Frontal cortex (tissue), 4 donors: ENCODE measurements around the gene PAIP2. TPM values are rescaled to one million over a fixed set of nuclear protein-coding genes. Genes with fewer than 3 reads are reported as not detected.
A peak's percentile ranks its signal among the peaks of the same experiment; 100 is the strongest.
"Not testable (repeated sequence)": the region's sequence is repeated elsewhere in the genome, so short reads cannot be mapped to it uniquely, and the experiment has no call there.

Source experiments
- DNase-seq, 2 donors: peaks; one replicate each; pipeline ENCODE4 v3.0.0; 2012; ENCODE audit warnings: low spot score in 2 of 2
- FAIRE-seq: peaks from 2 replicates; lab custom pipeline; 2012; peaks lifted over from hg19 to GRCh38; lab: Jason Lieb, UNC
- total RNA-seq: library from RNA; depleted of rRNA; stranded (reverse); fragments of >200 nt; gene quantifications from one replicate; pipeline ENCODE4 v1.2.3, GENCODE V29; 2014
- donor health status: control.
- donor health status: control.
- donor health status: control.

Gene PAIP2
- total RNA-seq, 1 donor from 2014 or later = 113 TPM

GRCh38 chr5:139403418-139403786 is 61.7 kb downstream of the PAIP2 start:
- DNase-seq (no peak), FAIRE-seq (no peak)

DNA sequence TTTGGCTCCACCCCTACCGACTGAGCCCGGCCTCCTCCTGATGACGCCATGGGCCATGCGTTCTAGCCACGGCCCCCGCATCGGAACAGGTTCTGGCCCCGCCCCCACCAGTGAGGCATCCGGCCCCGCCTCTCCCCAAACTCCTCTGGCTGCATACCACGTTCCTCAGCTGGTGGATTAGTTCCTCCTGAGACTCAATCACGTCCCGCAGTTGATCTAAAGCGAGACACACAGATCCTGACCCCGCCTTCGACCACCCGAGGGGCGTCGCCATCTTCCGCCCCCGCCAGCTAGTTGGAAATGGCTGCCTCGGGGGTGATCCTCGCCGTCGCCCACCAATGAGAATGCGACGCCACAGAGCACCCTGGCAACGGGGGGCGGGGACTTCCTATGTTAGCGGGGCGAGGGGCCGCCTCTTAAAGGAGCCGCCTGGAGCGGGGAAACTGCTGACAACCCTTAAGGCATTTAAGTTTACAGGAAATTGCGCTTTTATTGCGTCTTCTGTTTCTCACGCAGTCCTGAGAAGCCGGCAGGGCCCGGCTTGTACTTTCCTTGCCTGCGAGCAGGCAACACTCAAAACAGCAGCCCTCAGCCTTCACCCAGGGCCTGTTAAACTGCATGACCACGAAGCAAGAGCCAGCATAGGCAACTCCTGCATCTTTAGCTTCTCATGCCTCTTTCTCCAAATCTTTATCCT is 62.3 kb downstream of the PAIP2 start, which contains the start of gene SPATA24:
Gene SPATA24, minus strand, starts transcription at position 303 of the 697 bp plus-strand sequence. Its CDS starts 29 bp downstream, at position 274.
- FAIRE-seq (no peak), DNase-seq (peak; percentile 84 to 93)

DNA sequence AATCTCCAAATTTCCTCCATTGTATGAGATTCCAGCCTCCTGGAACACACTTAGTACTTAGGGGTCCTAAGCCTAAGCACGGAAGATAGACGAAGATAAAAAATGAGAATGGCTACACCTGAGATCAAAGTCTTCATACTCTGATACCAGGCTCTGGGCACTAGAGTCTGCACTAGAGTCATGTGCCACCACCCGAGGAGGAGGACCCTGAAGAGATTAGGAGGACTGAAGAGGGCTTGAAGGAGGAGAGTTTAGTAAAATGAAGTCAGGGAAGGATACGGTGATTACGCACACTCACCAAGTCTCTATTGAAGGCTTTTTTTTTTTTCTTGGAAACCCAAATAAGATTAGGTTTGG is 62.8 kb downstream of the PAIP2 start:
- DNase-seq (no peak), FAIRE-seq (no peak)

DNA sequence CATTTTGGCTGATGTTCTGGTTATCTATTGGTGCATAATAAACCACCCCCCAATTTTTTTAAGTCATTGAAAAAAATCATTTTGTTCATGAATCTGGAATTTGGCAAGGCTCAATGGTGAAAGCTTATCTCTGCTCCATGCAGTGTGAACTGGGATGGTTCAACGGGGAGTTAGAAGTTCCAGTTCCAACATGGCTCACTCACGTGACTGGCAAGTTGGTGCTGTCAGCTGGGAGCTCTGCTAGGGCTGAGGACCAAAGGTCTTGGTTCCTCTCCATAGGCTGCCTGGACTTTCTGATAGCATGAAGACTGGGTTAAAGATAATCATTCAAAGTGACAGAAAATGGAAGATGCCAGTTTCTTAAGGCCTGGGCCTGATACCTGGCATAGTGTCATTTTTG is 65.3 kb downstream of the PAIP2 start:
- DNase-seq (no peak), FAIRE-seq (no peak)

DNA sequence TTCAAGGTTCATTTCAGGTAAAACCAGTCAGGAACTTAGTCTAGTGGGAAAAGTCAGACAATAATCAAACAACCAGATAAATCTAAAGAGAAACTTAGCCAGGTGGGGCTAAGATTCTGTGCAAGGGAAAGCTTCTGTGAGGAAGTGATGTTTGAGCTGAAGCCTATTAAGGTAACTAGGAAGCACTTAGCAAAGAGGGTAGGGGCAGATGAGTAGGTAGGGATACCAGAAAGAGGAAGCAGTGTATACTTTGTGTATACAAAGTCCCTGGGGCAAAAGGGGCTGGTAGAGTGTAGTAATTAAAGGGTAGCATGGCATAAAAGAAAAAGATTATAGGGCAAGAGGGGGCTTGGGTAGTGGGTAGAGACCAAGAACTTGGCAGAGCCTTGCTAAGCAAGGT is 65.9 kb downstream of the PAIP2 start:
- FAIRE-seq = no peak
- DNase-seq = no peak

DNA sequence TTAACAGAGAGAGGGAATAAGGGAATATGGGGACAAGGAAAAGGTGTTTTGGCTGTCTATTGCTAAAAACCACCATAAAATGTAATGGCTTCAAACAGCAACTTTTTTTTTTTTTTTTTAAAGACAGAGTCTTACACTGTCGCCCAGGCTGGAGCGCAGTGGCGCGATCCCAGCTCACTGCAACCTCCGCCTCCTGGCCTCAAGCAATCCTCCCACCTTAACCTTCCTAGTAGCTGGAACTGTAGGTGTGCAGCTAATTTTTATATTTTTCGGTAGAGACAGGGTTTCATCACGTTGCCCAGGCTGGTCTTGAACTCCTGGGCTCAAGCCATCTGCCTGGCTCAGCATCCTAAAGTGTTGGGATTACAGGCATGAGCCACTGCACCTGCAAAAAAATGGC is 66.5 kb downstream of the PAIP2 start:
- FAIRE-seq (no peak), DNase-seq (no peak)

DNA sequence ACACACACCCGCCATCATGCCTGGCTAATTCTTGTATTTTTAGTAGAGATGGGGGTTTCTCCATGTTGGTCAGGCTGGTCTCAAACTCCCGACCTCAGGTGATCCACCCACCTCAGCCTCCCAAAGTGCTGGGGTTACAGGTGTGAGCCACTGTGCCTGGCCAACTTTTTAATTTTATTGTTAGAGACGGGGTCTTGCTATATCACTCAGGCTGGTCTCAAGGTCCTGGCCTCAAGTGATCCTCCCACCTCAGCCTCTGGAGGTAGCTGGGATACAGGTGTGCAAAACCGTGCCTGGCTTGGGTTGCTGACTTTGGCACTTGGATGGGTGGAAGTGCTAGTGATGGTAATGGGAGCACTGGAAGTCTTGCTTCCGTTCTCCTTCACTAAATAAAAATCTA is 67.5 kb downstream of the PAIP2 start:
- not testable (repeated sequence) for DNase-seq, FAIRE-seq

DNA sequence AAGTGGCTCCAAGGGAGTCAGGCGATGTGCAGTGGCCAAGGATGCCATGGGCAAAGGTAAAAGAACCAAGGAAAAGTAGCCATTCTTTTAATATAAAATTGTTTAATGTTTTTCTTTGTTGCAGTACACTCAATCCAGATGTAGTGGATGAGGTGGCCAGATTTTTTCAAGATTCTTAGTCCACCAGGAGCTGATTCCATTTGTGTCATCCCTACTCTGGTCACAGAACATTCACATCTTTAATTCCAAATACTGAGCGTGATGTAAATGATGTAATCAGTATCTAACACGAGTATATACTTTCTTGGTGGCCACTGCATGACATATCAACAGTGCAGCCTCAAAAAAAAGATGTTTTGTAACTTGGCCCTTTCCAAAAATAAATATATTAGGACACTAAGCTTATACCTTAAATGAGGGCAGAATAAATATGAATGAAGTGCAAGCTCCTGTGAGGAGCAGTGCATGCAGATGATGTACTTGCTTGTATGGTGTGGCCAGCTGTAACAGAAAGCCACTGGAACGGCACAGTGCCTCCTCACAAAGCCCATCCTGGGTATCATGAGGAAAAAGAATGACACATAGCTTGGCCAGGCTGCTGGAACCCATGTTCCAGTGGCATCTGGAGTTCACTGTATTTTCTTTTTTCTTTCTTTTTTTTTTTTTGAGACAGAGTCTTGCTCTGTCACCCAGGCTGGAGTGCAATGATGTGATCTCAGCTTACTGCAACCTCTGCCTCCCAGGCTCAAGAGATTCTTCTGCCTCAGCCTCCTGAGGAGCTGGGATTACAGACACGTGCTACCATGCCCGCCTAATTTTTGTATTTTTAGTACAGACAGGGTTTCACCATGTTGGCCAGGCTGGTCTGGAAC is 68.7 kb downstream of the PAIP2 start:
- FAIRE-seq (no peak), DNase-seq (no peak)

- DNase-seq (no peak), FAIRE-seq (no peak)
These were observed 69.6 kb downstream of the PAIP2 start for GRCh38 chr5:139410993-139411828.

GRCh38 chr5:139413153-139413552 is 71.5 kb downstream of the PAIP2 start:
- FAIRE-seq (no peak), DNase-seq (no peak)

DNA sequence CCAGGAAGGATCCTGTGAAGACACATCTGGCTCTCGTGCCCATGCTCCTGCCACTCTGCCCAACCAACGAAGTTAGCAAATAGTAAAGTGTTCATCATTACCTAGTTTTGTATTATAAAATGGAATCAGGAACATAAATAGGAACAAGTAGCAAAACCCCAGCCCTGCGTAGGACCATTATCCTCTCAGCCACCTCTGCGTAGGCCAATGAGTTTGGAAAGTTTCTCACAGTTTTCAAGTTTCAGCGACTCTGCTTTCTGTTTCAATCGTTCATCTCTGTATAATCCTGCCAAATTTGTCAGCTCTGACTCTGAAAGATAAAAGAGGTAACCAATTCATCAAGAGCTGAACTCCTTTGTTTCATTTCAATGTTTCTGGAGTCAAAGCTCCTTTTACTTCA is 72.3 kb downstream of the PAIP2 start:
- DNase-seq (no peak), FAIRE-seq (no peak)

- no peak for DNase-seq
- FAIRE-seq = no peak
These were observed 73.0 kb downstream of the PAIP2 start for GRCh38 chr5:139414581-139415130.

DNA sequence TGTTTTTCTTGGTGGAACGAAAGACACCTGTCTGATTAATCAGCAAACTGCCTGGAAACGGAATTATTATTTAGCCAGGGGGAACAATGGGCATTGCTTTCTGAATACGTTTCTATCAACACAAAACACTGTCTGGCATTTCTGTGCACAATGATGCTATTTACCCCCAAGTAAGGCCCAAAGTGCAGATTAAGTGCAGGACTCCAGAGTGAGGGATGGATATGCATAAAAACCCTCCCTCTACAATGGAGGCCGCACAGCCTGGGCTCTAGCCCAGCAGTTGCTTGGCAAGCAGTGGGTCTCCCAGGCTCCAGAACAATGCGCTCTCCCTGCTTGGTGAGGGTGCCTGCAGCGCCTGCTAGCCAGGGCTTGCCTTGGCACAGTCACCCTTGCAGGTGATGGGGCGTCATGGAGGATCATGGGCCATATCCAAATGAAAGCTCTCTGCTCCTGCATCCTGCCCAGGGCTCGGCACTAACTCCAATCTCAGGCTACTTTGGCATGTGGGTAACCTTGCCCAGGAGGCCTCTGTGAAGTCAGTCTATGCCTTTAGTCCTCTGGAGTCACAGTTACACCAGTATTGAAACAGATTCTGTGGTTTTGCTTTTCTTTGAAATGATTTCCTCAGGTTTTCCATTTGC is 73.7 kb downstream of the PAIP2 start:
- DNase-seq (no peak), FAIRE-seq (no peak)

DNA sequence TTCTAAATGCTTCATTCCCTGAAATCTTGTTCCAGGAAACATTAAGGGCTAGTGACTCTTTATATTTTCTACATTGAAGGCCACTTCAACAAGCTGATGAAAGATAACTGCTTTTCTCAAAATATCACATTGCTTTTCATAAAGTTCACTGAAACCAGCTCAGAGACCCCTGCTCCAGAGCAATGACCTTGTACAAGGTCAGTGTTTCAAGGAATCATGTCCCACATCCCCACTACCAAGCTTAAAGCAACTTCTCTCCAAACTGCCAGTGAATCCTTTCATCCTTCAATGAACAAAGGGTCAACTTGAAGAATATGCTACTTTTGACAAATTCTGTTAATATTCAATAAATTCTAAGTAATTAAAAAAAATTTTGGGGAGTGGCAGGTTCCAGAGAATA is 74.2 kb downstream of the PAIP2 start:
- FAIRE-seq (no peak), DNase-seq (no peak)

GRCh38 chr5:139416651-139417050 is 75.0 kb downstream of the PAIP2 start:
- no peak for DNase-seq
- FAIRE-seq = no peak

GRCh38 chr5:139417214-139417613 is 75.6 kb downstream of the PAIP2 start:
- FAIRE-seq = no peak
- no peak for DNase-seq

DNA sequence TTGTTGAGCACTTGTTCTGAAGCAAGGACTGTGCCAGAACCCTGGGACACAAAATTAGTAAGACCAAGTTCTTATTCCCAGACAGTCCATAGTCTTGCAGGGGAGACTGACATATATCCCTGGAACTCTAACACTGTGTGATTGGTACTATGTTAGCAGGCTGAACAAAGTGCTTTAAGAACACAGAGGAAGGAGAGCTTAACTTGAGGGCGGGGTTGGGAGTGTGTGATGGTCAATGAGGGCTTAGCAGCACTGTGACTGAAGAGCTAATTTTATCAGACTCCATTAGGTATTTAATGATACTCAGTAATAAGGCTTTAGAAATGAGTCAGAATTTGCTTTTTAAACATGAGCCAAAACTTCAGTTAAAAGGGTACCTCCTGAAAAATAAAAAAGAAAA is 77.1 kb downstream of the PAIP2 start:
- no peak for FAIRE-seq
- no peak for DNase-seq
